NCI-H2196 treated with DMSO at 0.1 percent for 48 hours (cell line): ENCODE results near the gene MIDN.
A peak's percentile ranks its signal among the peaks of the same experiment; 100 is the strongest.
"Not testable (repeated sequence)": the region's sequence is repeated elsewhere in the genome, so short reads cannot be mapped to it uniquely, and the experiment has no call there.

Source experiments
- DNase-seq: peaks from one replicate; lab custom pipeline; 2025; ENCODE audit not compliant: unreplicated experiment; lab: John Stamatoyannopoulos, UW

MIDN gene

GRCh38 chr19:1245494-1246264 is 2.7 kb upstream of the MIDN start:
- DNase-seq = no peak

- not testable (repeated sequence) for DNase-seq
Measured at GRCh38 chr19:1246265-1247087, 1.9 kb upstream of the MIDN start.

GRCh38 chr19:1247748-1248138 is 640 bp upstream of the MIDN start:
- no peak for DNase-seq

GRCh38 chr19:1248786-1249297 is 459 bp downstream of the MIDN start:
- peak; percentile 81 for DNase-seq

- DNase-seq = peak; percentile 93
Measured at GRCh38 chr19:1249298-1249989, 1.1 kb downstream of the MIDN start.

- DNase-seq = no peak
Measured at GRCh38 chr19:1249990-1250436, 1.6 kb downstream of the MIDN start.

- peak; percentile 37 for DNase-seq
Measured at GRCh38 chr19:1250437-1251260, 2.3 kb downstream of the MIDN start.

- peak; percentile 63 for DNase-seq
Measured at GRCh38 chr19:1251330-1252220, 3.2 kb downstream of the MIDN start.

GRCh38 chr19:1252221-1252820 is 3.9 kb downstream of the MIDN start:
- peak; percentile 76 for DNase-seq

GRCh38 chr19:1252821-1253513 is 4.6 kb downstream of the MIDN start:
- peak; percentile 92 for DNase-seq

GRCh38 chr19:1253514-1254080 is 5.2 kb downstream of the MIDN start:
- DNase-seq = no peak

- DNase-seq = no peak
Measured at GRCh38 chr19:1254081-1254527, 5.7 kb downstream of the MIDN start.

- DNase-seq = no peak
Measured at GRCh38 chr19:1254530-1255185, 6.3 kb downstream of the MIDN start.

- DNase-seq = no peak
Measured at GRCh38 chr19:1255186-1256161, 7.1 kb downstream of the MIDN start.

- DNase-seq = no peak
Measured at GRCh38 chr19:1256646-1257474, 8.5 kb downstream of the MIDN start.
